Osteocyte (in vitro differentiated cells): ENCODE data around the gene CDC42EP4. TPM values are rescaled to one million over a fixed set of nuclear protein-coding genes. Genes with fewer than 3 reads are reported as not detected.

Experiments
- DNase-seq: peaks from one replicate; pipeline ENCODE4 v3.0.0; 2021; ENCODE audit warnings: mixed read lengths; ENCODE audit not compliant: unreplicated experiment; ENCODE audit errors: extremely low spot score
- H3K27ac Mint-ChIP-seq: one replicate; pipeline ENCODE4 v1.8.0; 2021; ENCODE audit warnings: mild to moderate bottlenecking, mixed read lengths; ENCODE audit not compliant: unreplicated experiment
- H3K27me3 Mint-ChIP-seq: one replicate; pipeline ENCODE4 v1.8.0; 2021; ENCODE audit warnings: mixed read lengths; ENCODE audit not compliant: unreplicated experiment
- H3K36me3 Mint-ChIP-seq: one replicate; pipeline ENCODE4 v1.8.0; 2021; ENCODE audit warnings: mixed read lengths; ENCODE audit not compliant: unreplicated experiment
- H3K4me1 Mint-ChIP-seq: one replicate; pipeline ENCODE4 v1.8.0; 2021; ENCODE audit warnings: mixed read lengths; ENCODE audit not compliant: unreplicated experiment
- H3K4me3 Mint-ChIP-seq: one replicate; pipeline ENCODE4 v1.8.0; 2021; ENCODE audit warnings: mild to moderate bottlenecking, moderate library complexity, mixed read lengths; ENCODE audit not compliant: unreplicated experiment
- H3K9me3 Mint-ChIP-seq: one replicate; pipeline ENCODE4 v1.8.0; 2021; ENCODE audit warnings: mixed read lengths; ENCODE audit not compliant: unreplicated experiment
- CTCF ChIP-seq: fragments of 200-600 bp; sonication (generic); IDR thresholded peaks from 2 replicates; pipeline ENCODE4 v1.5.0; 2021; ENCODE audit warnings: antibody characterized with exemption, mild to moderate bottlenecking, moderate library complexity
- total RNA-seq: library from RNA; stranded (reverse); gene quantifications from 2 replicates; pipeline ENCODE4 v1.2.1, GENCODE V29; 2021

CDC42EP4 gene
- total RNA-seq, 1 donor from 2014 or later, result 32.0 TPM

- no peak for DNase-seq
- H3K27ac Mint-ChIP-seq, result no peak overlapping the region
- TF ChIP-seq CTCF, result no peak
- H3K9me3 Mint-ChIP-seq, result no peaks in the 10 kb centered on the region
- no peaks in the 10 kb centered on the region for H3K27me3 Mint-ChIP-seq
- peaks cover 33% of the 10 kb centered on the region for H3K4me1 Mint-ChIP-seq
- H3K36me3 Mint-ChIP-seq, result no peaks in the 10 kb centered on the region
- H3K4me3 Mint-ChIP-seq, result no peak overlapping the region
Measured at GRCh38 chr17:73348018-73348828, 36.4 kb upstream of the CDC42EP4 start.

- DNase-seq, result no peak
- peaks cover 42% of the 10 kb centered on the region for H3K4me1 Mint-ChIP-seq
- no peaks in the 10 kb centered on the region for H3K36me3 Mint-ChIP-seq
- H3K27me3 Mint-ChIP-seq, result no peaks in the 10 kb centered on the region
- no peaks in the 10 kb centered on the region for H3K9me3 Mint-ChIP-seq
- H3K4me3 Mint-ChIP-seq, result no peak overlapping the region
- no peak for TF ChIP-seq CTCF
- no peak overlapping the region for H3K27ac Mint-ChIP-seq
Measured at GRCh38 chr17:73347351-73347750, 35.5 kb upstream of the CDC42EP4 start.

GRCh38 chr17:73346501-73347162 is 34.8 kb upstream of the CDC42EP4 start:
- Mint-ChIP-seq H3K9me3 (no peaks in the 10 kb centered on the region), H3K36me3 (no peaks in the 10 kb centered on the region), H3K27me3 (no peaks in the 10 kb centered on the region), H3K4me1 (peaks cover 49% of the 10 kb centered on the region), H3K4me3 (no peak overlapping the region), H3K27ac (no peak overlapping the region)
- TF ChIP-seq CTCF, result no peak
- DNase-seq, result no peak

GRCh38 chr17:73343739-73344454 is 32.1 kb upstream of the CDC42EP4 start:
- no peak for TF ChIP-seq CTCF
- Mint-ChIP-seq H3K27me3 (no peaks in the 10 kb centered on the region), H3K27ac (peak overlapping the region; percentile 75), H3K9me3 (no peaks in the 10 kb centered on the region), H3K4me3 (no peak overlapping the region), H3K36me3 (no peaks in the 10 kb centered on the region), H3K4me1 (peaks cover 60% of the 10 kb centered on the region)
- no peak for DNase-seq
